Common myeloid progenitor, CD34-positive (primary cell): ENCODE results near the gene ATN1.
"Not testable (repeated sequence)": the region's sequence is repeated elsewhere in the genome, so short reads cannot be mapped to it uniquely, and the experiment has no call there.

Source experiments
- CTCF ChIA-PET: fragments of 350-600 bp; sonication (Branson Sonifier 250); formaldehyde crosslinking; loops from one replicate; lab custom pipeline; 2021; ENCODE audit warnings: antibody characterized with exemption; lab: Charles Lee
- POLR2A ChIA-PET: fragments of 350-600 bp; sonication (Branson Sonifier 250); formaldehyde crosslinking; loops from one replicate; lab custom pipeline; 2021; ENCODE audit warnings: antibody characterized with exemption; lab: Charles Lee
- DNase-seq, 3 donors: peaks; one replicate each; pipeline versions ENCODE4 v3.0.0 to v3.0.0-alpha.2; 2013
- H3K27ac ChIP-seq, 2 experiments: 1 replicate in 1 of 2; 2 replicates in 1 of 2; pipeline ENCODE4 v1.7.0; 2013; ENCODE audit warnings: inconsistent platforms in 2 of 2, low read length in 2 of 2, mild to moderate bottlenecking in 2 of 2, low read depth in 1 of 2, moderate library complexity in 1 of 2; ENCODE audit not compliant: severe bottlenecking in 2 of 2, insufficient read depth in 1 of 2, poor library complexity in 1 of 2
- H3K27me3 ChIP-seq, 5 experiments: replicated peaks in 2 of 5; 1 replicate in 3 of 5; 2 replicates in 2 of 5; pipeline versions ENCODE4 v1.6.1 to v1.7.0; 2013; ENCODE audit warnings: low read length in 4 of 5, mild to moderate bottlenecking in 2 of 5, moderate library complexity in 2 of 5, inconsistent platforms in 1 of 5; ENCODE audit not compliant: insufficient read depth in 5 of 5, control insufficient read depth in 4 of 5
- H3K36me3 ChIP-seq, 4 experiments: 1 replicate in 2 of 4; 2 replicates in 2 of 4; pipeline versions ENCODE4 v1.6.1 to v1.7.0; 2013; ENCODE audit warnings: low read length in 3 of 4, control low read depth in 1 of 4, mild to moderate bottlenecking in 1 of 4; ENCODE audit not compliant: control insufficient read depth in 4 of 4, insufficient read depth in 4 of 4
- H3K4me1 ChIP-seq, 4 experiments: 1 replicate in 3 of 4; 2 replicates in 1 of 4; pipeline versions ENCODE4 v1.6.1 to v1.7.1; 2013; ENCODE audit warnings: low read length in 3 of 4, mild to moderate bottlenecking in 3 of 4, control low read depth in 1 of 4, inconsistent platforms in 1 of 4, moderate library complexity in 1 of 4; ENCODE audit not compliant: control insufficient read depth in 4 of 4, insufficient read depth in 4 of 4; ENCODE audit errors: control extremely low read depth in 1 of 4
- H3K4me3 ChIP-seq, 7 experiments: 1 replicate in 4 of 7; 2 replicates in 3 of 7; pipeline versions ENCODE4 v1.5.1 to v1.7.0; 2013; ENCODE audit warnings: mild to moderate bottlenecking in 7 of 7, low read length in 6 of 7, moderate library complexity in 6 of 7, inconsistent platforms in 2 of 7, low read depth in 2 of 7, control low read depth in 1 of 7; ENCODE audit not compliant: insufficient read depth in 4 of 7, control insufficient read depth in 1 of 7; ENCODE audit errors: extremely low read depth in 1 of 7
- H3K9me3 ChIP-seq, 5 experiments: 1 replicate in 4 of 5; 2 replicates in 1 of 5; pipeline versions ENCODE4 v1.6.1 to v1.7.1; 2013; ENCODE audit warnings: low read length in 4 of 5, mild to moderate bottlenecking in 2 of 5, inconsistent platforms in 1 of 5, low read depth in 1 of 5, moderate library complexity in 1 of 5; ENCODE audit not compliant: control insufficient read depth in 4 of 5, insufficient read depth in 2 of 5; ENCODE audit errors: control extremely low read depth in 1 of 5
- WGBS: methylation state at CpG from one replicate; pipeline ENCODE4 v1.1.5; 2013; ENCODE audit not compliant: insufficient coverage; 5-methylcytosine and 5-hydroxymethylcytosine counted together

ATN1 gene

DNA sequence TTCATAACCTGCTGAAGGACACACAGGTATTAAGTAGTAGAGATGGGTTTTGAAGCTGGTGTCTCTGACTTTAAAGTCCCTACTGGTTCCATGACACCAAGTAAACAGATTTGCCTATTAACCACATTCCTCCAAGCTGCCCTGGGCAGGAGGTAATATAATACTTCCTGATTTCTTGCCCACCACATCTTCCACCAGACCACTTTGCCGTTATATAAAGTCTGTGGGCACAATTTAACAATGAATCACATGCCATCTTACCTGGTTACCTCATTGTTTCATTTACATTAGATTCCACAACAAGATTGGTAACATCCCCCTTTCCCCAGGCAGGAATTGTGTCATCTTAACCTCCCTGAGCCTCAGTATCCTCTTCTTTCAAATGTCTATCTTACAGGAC lies 24.0 kb upstream of the ATN1 start:
- DNase-seq = peak; percentile 35 to 86 (median 83)
- no peaks in the 10 kb centered on the region for H3K27me3 ChIP-seq
- WGBS = 0% methylated on average over 1 of the region's 1 CpG
- peaks cover 0 to 13% (median 3%) of the 10 kb centered on the region in 4 experiments for H3K36me3 ChIP-seq
- H3K4me1 ChIP-seq = peaks cover 17 to 45% (median 40%) of the 10 kb centered on the region in 4 experiments
- ChIA-PET POLR2A (no interaction called here), CTCF (interaction anchor here (0.8 to 12.4 kb wide), 6 partner anchors 9 to 33 kb away, joined by 3 to 105 read pairs (median 9); partner anchors contain the start of genes SPSB2 and TPI1)
- H3K9me3 ChIP-seq = no peaks in the 10 kb centered on the region
- H3K4me3 ChIP-seq = peak overlapping the region in 2 of 7 experiments; percentile 70 to 85
- peak overlapping the region; percentile 93 to 97 for H3K27ac ChIP-seq

DNA sequence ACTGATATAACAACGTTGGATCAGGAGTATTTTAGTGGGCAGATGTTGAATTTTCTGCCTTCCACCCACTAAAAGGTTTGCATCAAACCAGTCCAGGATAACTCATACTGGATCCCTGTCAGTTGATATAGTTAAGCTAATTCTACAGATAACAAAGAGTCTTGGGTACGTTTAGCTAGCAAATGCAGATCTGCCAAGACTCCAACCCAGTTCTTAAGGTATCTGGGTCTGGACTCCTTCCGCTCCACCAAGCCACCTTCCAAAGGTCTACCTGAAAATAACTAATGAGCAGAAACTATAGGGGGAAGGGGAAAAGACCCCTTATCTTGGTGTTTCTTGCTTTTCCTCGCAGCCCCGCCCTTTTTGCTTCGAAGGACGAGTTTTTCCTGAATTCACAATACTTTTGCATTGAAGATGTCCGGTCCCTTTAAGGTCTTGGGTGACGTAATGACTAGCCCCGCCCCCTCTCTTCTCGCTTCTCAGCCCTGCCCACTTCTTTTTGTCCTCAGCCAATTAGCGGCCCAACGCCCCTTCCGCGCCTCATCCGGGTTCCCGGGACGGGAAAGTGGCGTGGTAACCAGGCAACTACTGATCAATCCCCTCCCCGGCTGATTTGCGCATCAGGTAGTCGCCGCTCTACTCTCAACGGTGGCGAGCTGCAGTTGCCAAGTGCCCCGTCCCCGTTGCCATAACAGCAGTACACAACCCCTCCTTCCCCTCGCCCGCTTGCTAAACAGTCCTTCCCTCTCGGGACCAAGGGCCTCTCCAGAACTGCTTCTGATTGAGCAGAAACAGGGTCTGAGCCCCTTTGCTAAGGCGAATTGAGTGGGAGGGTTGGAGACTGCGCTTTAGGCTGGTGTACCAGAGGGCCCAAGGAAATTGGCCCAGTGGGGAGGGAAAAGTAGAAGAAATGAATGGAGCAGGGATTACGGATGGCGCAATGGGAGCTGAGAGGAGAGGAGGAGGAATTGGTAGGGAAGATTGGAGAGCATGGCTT lies 23.2 kb upstream of the ATN1 start, which contains the start of gene LRRC23:
TSS of gene LRRC23 (plus strand) at position 543 of the 997 bp plus-strand sequence. CDS start 812 bp downstream, outside the sequence.
- Histone ChIP-seq H3K36me3 (peaks cover 0 to 13% (median 3%) of the 10 kb centered on the region in 4 experiments), H3K27ac (peak within 1 kb of the TSS; percentile 93 to 97), H3K4me1 (peaks cover 17 to 39% (median 35%) of the 10 kb centered on the region in 4 experiments), H3K4me3 (peak within 1 kb of the TSS; percentile 54 to 87 (median 73)), H3K27me3 (no peaks in the 10 kb centered on the region), H3K9me3 (no peaks in the 10 kb centered on the region)
- ChIA-PET CTCF (interaction anchor here (0.6 to 12.4 kb wide), 9 partner anchors 10 to 204 kb away, joined by 3 to 105 read pairs (median 3); partner anchors contain the start of genes SPSB2 and TPI1), POLR2A (interaction anchor here (0.7 to 1.4 kb wide), 2 partner anchors 33 to 113 kb away, joined by 3 to 6 read pairs; no protein-coding TSS in a partner anchor)
- 5% methylated on average over 26 of the region's 34 CpGs for WGBS
- peak; percentile 96 to 98 (median 97) for DNase-seq

DNA sequence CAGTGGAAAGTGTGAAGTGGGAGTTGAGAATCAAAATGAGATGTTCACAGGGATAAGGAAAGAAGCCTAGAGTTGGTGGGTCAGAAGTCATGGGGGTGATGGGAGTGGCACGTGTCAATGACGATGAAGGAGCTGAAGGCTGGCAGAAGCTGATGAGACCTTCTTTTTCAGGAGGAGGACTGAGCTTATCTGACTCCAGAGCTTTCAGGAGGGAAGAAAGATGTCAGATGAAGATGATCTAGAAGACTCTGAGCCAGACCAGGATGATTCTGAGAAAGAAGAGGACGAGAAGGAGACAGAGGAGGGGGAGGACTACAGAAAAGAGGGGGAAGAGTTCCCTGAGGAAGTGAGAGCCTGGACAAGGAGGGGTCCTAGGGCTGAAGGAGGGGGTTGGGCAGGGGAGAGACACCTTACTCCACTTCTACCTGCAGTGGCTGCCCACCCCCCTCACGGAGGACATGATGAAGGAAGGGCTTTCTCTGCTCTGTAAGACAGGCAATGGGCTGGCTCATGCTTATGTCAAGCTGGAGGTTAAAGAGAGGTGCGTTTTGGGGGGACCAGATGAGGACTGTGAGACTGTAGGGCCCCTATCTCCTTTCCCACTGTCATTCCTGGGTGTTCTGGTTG lies 22.2 kb upstream of the ATN1 start:
- Histone ChIP-seq H3K4me1 (peaks cover 15 to 29% (median 26%) of the 10 kb centered on the region in 4 experiments), H3K9me3 (no peaks in the 10 kb centered on the region), H3K36me3 (peaks cover 0 to 13% (median 3%) of the 10 kb centered on the region in 4 experiments), H3K27ac (peak overlapping the region; percentile 93 to 97), H3K27me3 (no peaks in the 10 kb centered on the region), H3K4me3 (peak overlapping the region in 6 of 7 experiments; percentile 70 to 87 (median 78))
- ChIA-PET POLR2A (interaction anchor here (0.6 to 1.4 kb wide), 3 partner anchors 32 to 112 kb away, joined by 3 to 6 read pairs (median 4); no protein-coding TSS in a partner anchor), CTCF (interaction anchor here (0.7 to 12.4 kb wide), 7 partner anchors 12 to 203 kb away, joined by 3 to 105 read pairs (median 4); partner anchors contain the start of genes SPSB2 and TPI1)
- DNase-seq = no peak
- WGBS = 94% methylated on average over 4 of the region's 5 CpGs

DNA sequence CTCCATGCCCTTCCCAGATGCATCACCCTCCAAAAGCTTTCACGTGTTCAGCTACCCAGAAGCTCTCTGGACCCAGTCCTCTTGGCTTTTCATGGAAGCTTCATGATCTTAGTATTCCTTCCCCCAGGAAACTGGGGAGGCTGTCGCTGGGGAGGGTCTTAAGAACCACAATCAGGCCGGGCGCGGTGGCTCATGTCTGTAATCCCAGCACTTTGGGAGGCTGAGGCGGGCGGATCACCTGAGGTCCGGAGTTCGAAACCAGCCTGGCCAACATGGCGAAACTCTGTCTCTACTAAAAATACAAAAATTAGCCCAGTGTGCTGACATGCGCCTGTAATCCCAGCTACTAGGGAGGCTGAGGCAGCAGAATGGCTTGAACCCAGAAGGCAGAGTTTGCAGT lies 19.6 kb upstream of the ATN1 start:
- Histone ChIP-seq H3K36me3 (peaks cover 0 to 13% (median 3%) of the 10 kb centered on the region in 4 experiments), H3K4me1 (peaks cover 15 to 25% (median 24%) of the 10 kb centered on the region in 4 experiments)
- not testable (repeated sequence) for H3K27me3 ChIP-seq, H3K9me3 ChIP-seq, H3K27ac ChIP-seq, DNase-seq, H3K4me3 ChIP-seq
- 96% methylated on average over 8 of the region's 11 CpGs for WGBS
- POLR2A ChIA-PET = interaction anchor here (0.5 kb wide), 1 partner anchor 335 kb away, joined by 5 read pairs; no protein-coding TSS in a partner anchor
- CTCF ChIA-PET = interaction anchor here (1.1 to 12.4 kb wide), 10 partner anchors 9 to 55 kb away, joined by 3 to 105 read pairs (median 4); partner anchors contain the start of genes SPSB2 and TPI1

DNA sequence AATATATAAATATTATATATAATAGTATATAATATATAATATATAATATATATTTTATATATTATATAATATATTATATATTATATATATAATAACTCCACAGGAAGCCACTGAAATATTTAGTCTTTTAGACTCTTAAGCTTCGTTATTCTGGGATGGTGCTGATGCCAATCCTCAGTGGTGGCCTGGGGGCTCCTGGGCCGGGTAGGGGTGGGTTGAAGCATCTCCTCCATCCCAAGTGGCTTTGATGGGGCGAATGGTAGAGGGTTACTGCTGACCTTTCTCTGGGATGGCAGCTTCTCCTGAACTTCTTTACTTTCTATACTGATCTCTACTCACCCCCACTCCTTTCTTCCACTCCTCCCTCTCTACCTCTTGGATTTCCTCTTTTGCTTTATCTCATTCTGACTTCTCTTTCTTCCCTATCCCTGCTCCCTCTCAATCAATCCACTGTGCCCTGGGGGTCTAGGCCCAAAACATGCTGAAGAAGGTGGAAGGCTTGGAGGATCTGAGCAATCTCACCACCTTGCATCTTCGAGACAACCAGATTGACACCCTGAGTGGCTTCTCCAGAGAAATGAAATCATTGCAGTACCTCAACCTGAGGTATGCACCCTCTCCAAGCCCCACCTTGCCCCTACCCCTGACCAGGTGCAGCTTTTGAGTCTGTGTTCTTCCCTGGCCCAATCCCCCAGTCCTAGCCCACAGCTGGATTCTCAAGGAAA lies 18.2 kb upstream of the ATN1 start:
- POLR2A ChIA-PET = no interaction called here
- H3K9me3 ChIP-seq = no peaks in the 10 kb centered on the region
- DNase-seq = peak in 1 of 3 donors; percentile 39
- H3K27ac ChIP-seq = no peak overlapping the region
- H3K4me3 ChIP-seq = no peak overlapping the region
- CTCF ChIA-PET = interaction anchor here (2.3 to 12.4 kb wide), 4 partner anchors 16 to 39 kb away, joined by 5 to 105 read pairs (median 22); partner anchors contain the start of genes SPSB2 and TPI1
- H3K4me1 ChIP-seq = peaks cover 4 to 18% (median 15%) of the 10 kb centered on the region in 4 experiments
- no peaks in the 10 kb centered on the region for H3K27me3 ChIP-seq
- H3K36me3 ChIP-seq = peaks cover 0 to 13% (median 3%) of the 10 kb centered on the region in 4 experiments
- 100% methylated on average over 2 of the region's 4 CpGs for WGBS
